Panc1 (cell line): ENCODE data around the gene SPATA13. TPM values are rescaled to one million over a fixed set of nuclear protein-coding genes. Genes with fewer than 3 reads are reported as not detected.

Experiments
- ATAC-seq: fragments of 200-7000 bp; cut with Tn5 transposase; 2 replicates; pipeline ENCODE4 v1.9.1; 2020; ENCODE audit warnings: mild to moderate bottlenecking, moderate library complexity
- BruUV-seq: library from RNA; stranded (reverse); fragments of 400-500 nt; replicated peaks from 2 replicates; lab custom pipeline; 2021; lab: Mats Ljungman, UMichigan
- CTCF ChIA-PET: fragments of 300-600 bp; sonication (Branson Sonifier 250); formaldehyde crosslinking; loops from one replicate; lab custom pipeline; 2022; ENCODE audit warnings: antibody characterized with exemption; lab: Charles Lee
- POLR2A ChIA-PET: fragments of 300-600 bp; sonication (Branson Sonifier 250); formaldehyde crosslinking; loops from one replicate; lab custom pipeline; 2022; ENCODE audit warnings: antibody characterized with exemption; lab: Charles Lee
- DNase-seq: peaks from one replicate; pipeline ENCODE4 v3.0.0-alpha.2; 2010; ENCODE audit warnings: low read depth, low spot score
- H3K27ac ChIP-seq: 2 replicates; pipeline ENCODE4 v1.5.1; 2011; ENCODE audit warnings: mild to moderate bottlenecking, low read length, inconsistent platforms
- H3K27me3 ChIP-seq: fragments of 200-500 bp; sonication (Bioruptor generic); 2 replicates; pipeline ENCODE4 v1.6.0; 2014; ENCODE audit warnings: low read length, inconsistent platforms; ENCODE audit not compliant: control insufficient read depth, insufficient read depth
- H3K36me3 ChIP-seq: fragments of 200-500 bp; sonication (Bioruptor generic); 2 replicates; pipeline ENCODE4 v1.5.1; 2014; ENCODE audit warnings: inconsistent platforms, mild to moderate bottlenecking, low read length, moderate library complexity; ENCODE audit not compliant: control insufficient read depth, insufficient read depth
- H3K4me1 ChIP-seq: 2 replicates; pipeline ENCODE4 v1.5.1; 2011; ENCODE audit warnings: inconsistent platforms, mild to moderate bottlenecking, low read length, moderate library complexity; ENCODE audit not compliant: control insufficient read depth, insufficient read depth
- H3K4me3 ChIP-seq, 2 experiments: 2 replicates each; pipeline ENCODE4 v1.5.1; 2011 to 2012; ENCODE audit warnings: low read depth in 2 of 2, low read length in 2 of 2, mild to moderate bottlenecking in 2 of 2, inconsistent platforms in 1 of 2, moderate library complexity in 1 of 2
- H3K9me3 ChIP-seq: fragments of 200-500 bp; sonication (Bioruptor generic); 2 replicates; pipeline ENCODE4 v1.5.1; 2014; ENCODE audit warnings: low read depth, mild to moderate bottlenecking, inconsistent platforms, low read length, moderate library complexity; ENCODE audit not compliant: control insufficient read depth, insufficient read depth
- POLR2AphosphoS5 ChIP-seq: IDR thresholded peaks from 2 replicates; pipeline ENCODE4 v1.6.1; 2012; ENCODE audit warnings: mild to moderate bottlenecking, low read depth, low read length, moderate library complexity
- SIN3A ChIP-seq: IDR thresholded peaks from 2 replicates; pipeline ENCODE4 v1.6.1; 2012; ENCODE audit warnings: low read depth, mild to moderate bottlenecking, low read length, moderate library complexity, borderline replicate concordance; ENCODE audit not compliant: insufficient read depth
- TCF7L2 ChIP-seq: IDR thresholded peaks from 2 replicates; pipeline ENCODE4 v1.6.1; 2011; ENCODE audit warnings: mild to moderate bottlenecking, low read depth, low read length, inconsistent platforms
- in situ Hi-C: cut with HindIII; loops from 2 replicates; pipeline ENCODE4 v1.10.0; 2016; ENCODE audit warnings: low sequenced_read_pairs, low pct_unique_long_range_greater_than_20kb
- intact Hi-C: fragments of 100-400 bp; cut with micrococcal nuclease; formaldehyde crosslinking; loops from one replicate; pipeline ENCODE4 v1.10.0; 2022; ENCODE audit not compliant: unreplicated experiment
- total RNA-seq: library from RNA; stranded (reverse); gene quantifications from one replicate; pipeline ENCODE4 v1.2.1, GENCODE V29; 2021; ENCODE audit not compliant: unreplicated experiment
- TF ChIP-seq, protein P1 (sequence below): fragments of 450-650 bp; IDR thresholded peaks from 2 replicates; pipeline ENCODE4 v1.5.1; 2017; ENCODE audit warnings: mild to moderate bottlenecking
- TF ChIP-seq, protein P2 (sequence below), 2 experiments: IDR thresholded peaks; 2 replicates each; pipeline ENCODE4 v1.6.1; 2011 to 2012; ENCODE audit warnings: low read depth in 2 of 2, control low read depth in 1 of 2, low read length in 1 of 2, mild to moderate bottlenecking in 1 of 2, moderate library complexity in 1 of 2; ENCODE audit not compliant: insufficient read depth in 1 of 2

The SPATA13 gene
- total RNA-seq, 1 experiment from 2014 or later: 7.9 TPM

DNA sequence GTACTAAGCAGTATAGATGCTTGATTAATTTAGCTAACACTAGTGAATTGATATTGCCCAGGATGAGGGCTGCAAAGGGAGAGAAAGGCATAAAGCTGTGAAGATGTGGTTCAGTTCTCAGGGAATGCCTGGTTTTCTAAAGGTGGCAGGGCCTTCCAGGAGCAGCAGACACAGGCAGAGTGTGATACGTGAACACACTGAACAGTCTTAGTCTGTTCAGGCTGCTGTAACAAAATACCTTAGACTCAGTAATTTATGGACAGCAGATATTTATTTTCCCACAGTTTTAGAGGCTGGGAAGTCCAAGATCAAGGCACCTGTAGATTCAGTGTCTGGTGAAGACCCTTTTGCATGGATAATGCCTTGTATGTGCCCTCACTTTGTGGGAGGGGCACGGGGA is 8.7 kb upstream of the SPATA13 start:
- BruUV-seq: no TSS peak
- ChIA-PET POLR2A (no interaction called here), CTCF (no interaction called here)
- intact Hi-C loops: no loop called here
- H3K27ac ChIP-seq: no peak overlapping the region
- no peaks in the 10 kb centered on the region; the same call in 1 of the 2 replicates for H3K9me3 ChIP-seq
- in situ Hi-C loops: no loop called here
- no peaks in the 10 kb centered on the region for H3K27me3 ChIP-seq
- DNase-seq (no peak), ATAC-seq (no peak)
- H3K36me3 ChIP-seq: no peaks in the 10 kb centered on the region
- H3K4me3 ChIP-seq: no peak overlapping the region
- H3K4me1 ChIP-seq: peaks cover 20% of the 10 kb centered on the region
- TF ChIP-seq, protein P1, sequence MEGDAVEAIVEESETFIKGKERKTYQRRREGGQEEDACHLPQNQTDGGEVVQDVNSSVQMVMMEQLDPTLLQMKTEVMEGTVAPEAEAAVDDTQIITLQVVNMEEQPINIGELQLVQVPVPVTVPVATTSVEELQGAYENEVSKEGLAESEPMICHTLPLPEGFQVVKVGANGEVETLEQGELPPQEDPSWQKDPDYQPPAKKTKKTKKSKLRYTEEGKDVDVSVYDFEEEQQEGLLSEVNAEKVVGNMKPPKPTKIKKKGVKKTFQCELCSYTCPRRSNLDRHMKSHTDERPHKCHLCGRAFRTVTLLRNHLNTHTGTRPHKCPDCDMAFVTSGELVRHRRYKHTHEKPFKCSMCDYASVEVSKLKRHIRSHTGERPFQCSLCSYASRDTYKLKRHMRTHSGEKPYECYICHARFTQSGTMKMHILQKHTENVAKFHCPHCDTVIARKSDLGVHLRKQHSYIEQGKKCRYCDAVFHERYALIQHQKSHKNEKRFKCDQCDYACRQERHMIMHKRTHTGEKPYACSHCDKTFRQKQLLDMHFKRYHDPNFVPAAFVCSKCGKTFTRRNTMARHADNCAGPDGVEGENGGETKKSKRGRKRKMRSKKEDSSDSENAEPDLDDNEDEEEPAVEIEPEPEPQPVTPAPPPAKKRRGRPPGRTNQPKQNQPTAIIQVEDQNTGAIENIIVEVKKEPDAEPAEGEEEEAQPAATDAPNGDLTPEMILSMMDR: no peak
- TF ChIP-seq TCF7L2: no peak
- TF ChIP-seq, protein P2, sequence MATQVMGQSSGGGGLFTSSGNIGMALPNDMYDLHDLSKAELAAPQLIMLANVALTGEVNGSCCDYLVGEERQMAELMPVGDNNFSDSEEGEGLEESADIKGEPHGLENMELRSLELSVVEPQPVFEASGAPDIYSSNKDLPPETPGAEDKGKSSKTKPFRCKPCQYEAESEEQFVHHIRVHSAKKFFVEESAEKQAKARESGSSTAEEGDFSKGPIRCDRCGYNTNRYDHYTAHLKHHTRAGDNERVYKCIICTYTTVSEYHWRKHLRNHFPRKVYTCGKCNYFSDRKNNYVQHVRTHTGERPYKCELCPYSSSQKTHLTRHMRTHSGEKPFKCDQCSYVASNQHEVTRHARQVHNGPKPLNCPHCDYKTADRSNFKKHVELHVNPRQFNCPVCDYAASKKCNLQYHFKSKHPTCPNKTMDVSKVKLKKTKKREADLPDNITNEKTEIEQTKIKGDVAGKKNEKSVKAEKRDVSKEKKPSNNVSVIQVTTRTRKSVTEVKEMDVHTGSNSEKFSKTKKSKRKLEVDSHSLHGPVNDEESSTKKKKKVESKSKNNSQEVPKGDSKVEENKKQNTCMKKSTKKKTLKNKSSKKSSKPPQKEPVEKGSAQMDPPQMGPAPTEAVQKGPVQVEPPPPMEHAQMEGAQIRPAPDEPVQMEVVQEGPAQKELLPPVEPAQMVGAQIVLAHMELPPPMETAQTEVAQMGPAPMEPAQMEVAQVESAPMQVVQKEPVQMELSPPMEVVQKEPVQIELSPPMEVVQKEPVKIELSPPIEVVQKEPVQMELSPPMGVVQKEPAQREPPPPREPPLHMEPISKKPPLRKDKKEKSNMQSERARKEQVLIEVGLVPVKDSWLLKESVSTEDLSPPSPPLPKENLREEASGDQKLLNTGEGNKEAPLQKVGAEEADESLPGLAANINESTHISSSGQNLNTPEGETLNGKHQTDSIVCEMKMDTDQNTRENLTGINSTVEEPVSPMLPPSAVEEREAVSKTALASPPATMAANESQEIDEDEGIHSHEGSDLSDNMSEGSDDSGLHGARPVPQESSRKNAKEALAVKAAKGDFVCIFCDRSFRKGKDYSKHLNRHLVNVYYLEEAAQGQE (IDR thresholded peaks at IDR 0.05; ENCODE audit: insufficient read depth in 1 of 2, low read depth in 2 of 2, low read length in 1 of 2): no peak
- TF ChIP-seq SIN3A: no peak
- no peak for TF ChIP-seq POLR2AphosphoS5

DNA sequence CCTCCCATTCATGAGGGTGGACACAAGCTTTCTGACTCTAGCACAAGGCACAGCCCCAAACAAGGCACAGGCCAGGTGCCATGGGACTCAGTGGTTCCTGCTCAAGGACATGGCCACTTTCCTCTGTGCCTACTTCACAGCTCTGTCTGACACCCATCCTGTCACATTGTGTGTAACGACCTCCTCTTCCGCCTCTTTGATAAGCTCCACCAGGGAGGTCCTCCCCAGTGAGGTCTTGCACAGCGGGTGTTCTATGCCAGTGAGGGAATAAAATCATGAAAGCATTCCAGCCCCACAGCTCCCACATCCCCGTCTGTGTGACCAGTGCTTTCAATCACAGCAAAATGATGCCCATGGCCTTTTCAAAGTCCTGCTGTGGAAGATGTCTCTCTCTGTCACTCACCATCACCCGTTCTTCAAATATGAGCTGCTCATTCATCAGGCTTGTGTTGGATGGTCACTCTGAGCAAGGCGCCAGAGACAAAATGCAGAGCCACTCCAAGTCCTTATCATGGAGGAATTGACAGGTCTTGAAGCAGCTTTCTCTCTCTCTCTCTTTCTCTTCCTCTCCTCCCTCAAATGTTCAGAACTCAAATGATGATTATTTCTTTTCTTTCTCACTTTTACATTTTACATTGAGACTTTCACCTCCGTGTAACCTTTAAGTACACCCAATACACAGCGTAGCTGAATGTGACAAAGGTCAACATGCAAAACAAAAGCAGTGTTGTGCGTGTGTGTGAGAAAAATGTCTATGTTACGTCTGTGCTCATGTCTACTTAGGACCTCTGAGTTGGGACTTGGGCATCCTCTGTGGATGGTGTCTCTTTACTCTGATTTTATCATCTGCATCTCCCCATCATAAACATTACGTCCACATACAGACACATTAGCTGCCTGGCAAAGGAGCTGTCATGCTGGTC is 8.0 kb upstream of the SPATA13 start:
- Histone ChIP-seq H3K9me3 (no peaks in the 10 kb centered on the region; the same call in 1 of the 2 replicates), H3K27me3 (no peaks in the 10 kb centered on the region), H3K36me3 (no peaks in the 10 kb centered on the region), H3K27ac (no peak overlapping the region), H3K4me1 (peaks cover 20% of the 10 kb centered on the region), H3K4me3 (no peak overlapping the region)
- POLR2A ChIA-PET: no interaction called here
- CTCF ChIA-PET: no interaction called here
- in situ Hi-C loops: no loop called here
- DNase-seq: no peak
- no TSS peak for BruUV-seq
- TF ChIP-seq, protein P1: no peak
- TF ChIP-seq SIN3A: no peak
- TF ChIP-seq, protein P2 (IDR thresholded peaks at IDR 0.05; ENCODE audit: insufficient read depth in 1 of 2, low read depth in 2 of 2, low read length in 1 of 2): no peak
- no peak for TF ChIP-seq TCF7L2
- TF ChIP-seq POLR2AphosphoS5: no peak
- intact Hi-C loops: no loop called here
- no peak for ATAC-seq
